NB4 (cell line): ENCODE measurements around the gene ANTKMT.

Source experiments
- CTCF ChIP-seq: IDR thresholded peaks from one replicate; pipeline ENCODE4 v1.5.1; 2012; ENCODE audit warnings: low read depth, low read length
- MYC ChIP-seq: IDR thresholded peaks from 2 replicates; pipeline ENCODE4 v1.6.1; 2011; ENCODE audit warnings: low read depth, low read length
- POLR2A ChIP-seq: IDR thresholded peaks from 2 replicates; pipeline ENCODE4 v1.6.1; 2011; ENCODE audit warnings: mild to moderate bottlenecking; ENCODE audit not compliant: insufficient read length; ENCODE audit errors: extremely low read depth

GRCh38 chr16:671353-672131 lies 49.4 kb upstream of the ANTKMT start:
- no peak for TF ChIP-seq CTCF
- TF ChIP-seq POLR2A: no peak
- TF ChIP-seq MYC: no peak
